ENCODE measurements around the gene NHERF2. TPM values are rescaled to one million over a fixed set of nuclear protein-coding genes. Genes with fewer than 3 reads are reported as not detected.
A peak's percentile ranks its signal among the peaks of the same experiment; 100 is the strongest.

The NHERF2 gene
- total RNA-seq, 2 donors from 2014 or later = 64.0 to 77.9 TPM

GRCh38 chr16:2038382-2039231 lies 11.9 kb downstream of the NHERF2 start:
- peaks cover 48% of the 10 kb centered on the region for H3K4me1 ChIP-seq
- peak overlapping the region; percentile 30 to 52 for H3K9ac ChIP-seq (ENCODE audit: low read depth in 2 of 2, low read length in 2 of 2)
- DNase-seq = peak; percentile 49
- H3K27ac ChIP-seq = peak overlapping the region; percentile 85
- intact Hi-C loops (cut with DNase I) = no loop called here
- H3K36me3 ChIP-seq = no peaks in the 10 kb centered on the region
- H3K4me3 ChIP-seq = no peak overlapping the region
- no peaks in the 10 kb centered on the region for H3K9me3 ChIP-seq
- no peaks in the 10 kb centered on the region for H3K27me3 ChIP-seq
- TF ChIP-seq, protein P1, sequence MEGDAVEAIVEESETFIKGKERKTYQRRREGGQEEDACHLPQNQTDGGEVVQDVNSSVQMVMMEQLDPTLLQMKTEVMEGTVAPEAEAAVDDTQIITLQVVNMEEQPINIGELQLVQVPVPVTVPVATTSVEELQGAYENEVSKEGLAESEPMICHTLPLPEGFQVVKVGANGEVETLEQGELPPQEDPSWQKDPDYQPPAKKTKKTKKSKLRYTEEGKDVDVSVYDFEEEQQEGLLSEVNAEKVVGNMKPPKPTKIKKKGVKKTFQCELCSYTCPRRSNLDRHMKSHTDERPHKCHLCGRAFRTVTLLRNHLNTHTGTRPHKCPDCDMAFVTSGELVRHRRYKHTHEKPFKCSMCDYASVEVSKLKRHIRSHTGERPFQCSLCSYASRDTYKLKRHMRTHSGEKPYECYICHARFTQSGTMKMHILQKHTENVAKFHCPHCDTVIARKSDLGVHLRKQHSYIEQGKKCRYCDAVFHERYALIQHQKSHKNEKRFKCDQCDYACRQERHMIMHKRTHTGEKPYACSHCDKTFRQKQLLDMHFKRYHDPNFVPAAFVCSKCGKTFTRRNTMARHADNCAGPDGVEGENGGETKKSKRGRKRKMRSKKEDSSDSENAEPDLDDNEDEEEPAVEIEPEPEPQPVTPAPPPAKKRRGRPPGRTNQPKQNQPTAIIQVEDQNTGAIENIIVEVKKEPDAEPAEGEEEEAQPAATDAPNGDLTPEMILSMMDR (IDR thresholded peaks at IDR 0.05) = no peak

DNA sequence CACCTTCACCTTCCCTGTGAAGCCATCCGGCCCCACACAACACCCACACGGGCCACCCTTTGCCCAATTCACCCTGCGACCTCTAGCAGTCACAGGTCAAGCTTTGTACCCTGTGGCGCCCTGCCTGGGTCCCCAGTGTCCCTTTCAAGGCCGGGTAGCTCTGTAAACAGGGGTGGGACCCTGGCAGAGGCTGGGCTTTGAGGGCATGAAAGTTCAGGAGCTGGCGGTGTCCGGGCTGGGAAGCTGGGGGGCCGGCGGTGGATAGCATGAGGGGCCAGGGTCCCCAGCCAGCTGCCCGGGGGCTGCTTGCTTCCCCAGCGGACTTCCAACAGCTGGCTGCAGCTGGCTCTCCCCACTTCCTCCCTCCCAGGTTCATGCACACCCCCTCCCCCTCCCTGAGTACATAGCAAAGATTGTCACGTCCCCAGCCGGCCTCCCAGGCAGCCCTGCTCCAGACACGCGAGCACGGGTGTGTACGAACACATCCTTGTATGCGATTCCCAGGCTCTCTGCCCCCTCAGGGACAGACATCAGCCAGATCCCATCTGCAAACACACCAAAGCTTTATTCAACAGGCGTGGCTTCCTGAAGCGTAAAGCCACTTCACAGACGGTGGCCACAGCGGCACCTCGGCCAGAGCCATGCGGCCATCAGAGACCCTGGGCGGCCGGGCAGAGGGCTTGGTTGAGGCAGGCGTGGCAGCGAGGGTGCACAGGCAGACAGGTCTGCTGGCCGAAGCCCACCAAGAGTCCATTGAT lies 12.8 kb downstream of the NHERF2 start:
- Histone ChIP-seq H3K9ac (ENCODE audit: low read depth in 2 of 2, low read length in 2 of 2) (peak overlapping the region; percentile 30 to 52), H3K36me3 (no peaks in the 10 kb centered on the region), H3K27me3 (no peaks in the 10 kb centered on the region), H3K4me1 (peaks cover 57% of the 10 kb centered on the region), H3K4me3 (no peak overlapping the region), H3K9me3 (no peaks in the 10 kb centered on the region), H3K27ac (peak overlapping the region; percentile 85)
- DNase-seq = peak; percentile 79
- intact Hi-C loops (cut with DNase I) = no loop called here
- TF ChIP-seq, protein P1 (IDR thresholded peaks at IDR 0.05) = no peak

DNA sequence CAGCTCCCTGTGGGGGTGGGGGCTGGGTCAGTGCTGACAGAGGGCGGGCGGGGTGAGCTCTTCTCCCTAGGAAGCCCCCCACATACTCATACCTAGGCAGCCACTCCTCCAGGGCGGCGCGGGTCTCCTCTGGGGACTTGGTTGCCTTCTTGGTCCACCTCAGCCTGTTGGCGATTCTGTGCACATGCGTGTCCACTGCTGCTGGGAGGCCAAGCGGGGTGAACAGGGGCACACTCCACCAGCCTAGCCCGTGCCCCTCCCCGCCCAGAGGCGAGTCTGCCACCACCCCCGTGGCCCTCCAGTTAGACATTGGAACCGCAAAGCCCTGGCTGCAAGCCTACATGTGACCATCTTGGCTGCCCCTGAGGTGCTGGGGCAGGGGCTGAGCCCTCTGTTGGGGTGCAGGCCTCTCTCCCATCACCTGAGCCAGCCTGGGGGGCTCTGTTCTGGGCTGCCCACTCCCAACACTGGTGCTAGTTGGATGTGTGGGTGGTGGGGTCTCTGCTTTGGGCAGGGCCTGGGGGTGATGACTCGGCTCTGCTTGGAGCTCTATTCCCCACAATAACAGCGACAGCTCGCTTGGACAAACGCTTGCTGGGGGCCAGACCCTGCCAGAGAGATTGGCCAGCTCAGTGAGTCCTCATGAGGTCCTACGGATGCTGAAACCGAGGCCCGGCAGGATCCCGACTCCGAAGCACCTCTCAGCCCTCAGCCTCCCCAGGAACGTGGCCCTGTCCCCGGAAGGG lies 13.5 kb downstream of the NHERF2 start:
- H3K4me1 ChIP-seq = peaks cover 59% of the 10 kb centered on the region
- peak overlapping the region; percentile 52 for H3K9ac ChIP-seq (ENCODE audit: low read depth in 2 of 2, low read length in 2 of 2)
- no peaks in the 10 kb centered on the region for H3K9me3 ChIP-seq
- no peak overlapping the region for H3K4me3 ChIP-seq
- H3K27ac ChIP-seq = peak overlapping the region; percentile 85
- H3K27me3 ChIP-seq = no peaks in the 10 kb centered on the region
- intact Hi-C loops (cut with DNase I) = no loop called here
- peak; percentile 32 for DNase-seq
- no peaks in the 10 kb centered on the region for H3K36me3 ChIP-seq
- TF ChIP-seq, protein P1 (IDR thresholded peaks at IDR 0.05) = no peak

- H3K4me3 ChIP-seq = no peak overlapping the region
- H3K9ac ChIP-seq (ENCODE audit: low read depth in 2 of 2, low read length in 2 of 2) = peak overlapping the region; percentile 22 to 52
- intact Hi-C loops (cut with DNase I) = no loop called here
- peak overlapping the region; percentile 85 for H3K27ac ChIP-seq
- no peaks in the 10 kb centered on the region for H3K36me3 ChIP-seq
- DNase-seq = peak; percentile 81
- H3K27me3 ChIP-seq = no peaks in the 10 kb centered on the region
- TF ChIP-seq, protein P1 (IDR thresholded peaks at IDR 0.05) = no peak
- peaks cover 52% of the 10 kb centered on the region for H3K4me1 ChIP-seq
- no peaks in the 10 kb centered on the region for H3K9me3 ChIP-seq
Observed at GRCh38 chr16:2040787-2041522, 14.3 kb downstream of the NHERF2 start.

Data from colonic mucosa (tissue), 4 donors.